SU-DHL-6 (cell line): ENCODE results near the gene TMEM52B.
"Not testable (repeated sequence)": the region's sequence is repeated elsewhere in the genome, so short reads cannot be mapped to it uniquely, and the experiment has no call there.

Experiments used
- H2AFZ ChIP-seq: fragments of 200-600 bp; sonication (generic); 2 replicates; pipeline ENCODE4 v1.6.1; 2014; ENCODE audit warnings: low read depth, mild to moderate bottlenecking, moderate library complexity, mixed read lengths, antibody characterized with exemption, low read length; ENCODE audit not compliant: severe bottlenecking
- H3F3A ChIP-seq: fragments of 200-600 bp; shearing (Covaris generic); 2 replicates; pipeline ENCODE4 v1.6.0; 2016; ENCODE audit warnings: antibody characterized with exemption, mild to moderate bottlenecking; ENCODE audit not compliant: insufficient read depth
- H3K27ac ChIP-seq: fragments of 200-600 bp; sonication (generic); 2 replicates; pipeline ENCODE4 v1.5.1; 2016; ENCODE audit warnings: low read depth, mild to moderate bottlenecking, low read length, moderate library complexity, mixed read lengths
- H3K27me3 ChIP-seq: fragments of 200-600 bp; sonication (generic), shearing (Covaris generic); 2 replicates; pipeline ENCODE4 v1.6.0; 2014; ENCODE audit warnings: mild to moderate bottlenecking, low read length
- H3K36me3 ChIP-seq: fragments of 200-600 bp; sonication (generic); 2 replicates; pipeline ENCODE4 v1.6.1; 2014; ENCODE audit warnings: mild to moderate bottlenecking, low read length, mixed read lengths
- H3K4me2 ChIP-seq: fragments of 300-600, 200-600 bp; shearing (Covaris generic), sonication (generic); 2 replicates; pipeline ENCODE4 v1.6.0; 2014; ENCODE audit warnings: low read length, low read depth, mild to moderate bottlenecking; ENCODE audit not compliant: poor library complexity, severe bottlenecking
- H3K4me3 ChIP-seq: fragments of 200-600 bp; sonication (generic); 2 replicates; pipeline ENCODE4 v1.5.1; 2014; ENCODE audit warnings: antibody characterized with exemption, low read length, mild to moderate bottlenecking, mixed read lengths; ENCODE audit not compliant: insufficient read depth, poor library complexity, severe bottlenecking
- H3K79me2 ChIP-seq: fragments of 200-600 bp; sonication (generic); 2 replicates; pipeline ENCODE4 v1.6.1; 2014; ENCODE audit warnings: mild to moderate bottlenecking, low read length, moderate library complexity; ENCODE audit not compliant: insufficient read depth
- H3K9ac ChIP-seq: fragments of 200-600 bp; sonication (generic); 2 replicates; pipeline ENCODE4 v1.7.0; 2014; ENCODE audit warnings: mild to moderate bottlenecking, low read length
- H3K9me2 ChIP-seq: fragments of 200-600 bp; sonication (generic); replicated peaks from 2 replicates; pipeline ENCODE4 v1.6.1; 2014; ENCODE audit warnings: low read length; ENCODE audit not compliant: insufficient read depth
- H3K9me3 ChIP-seq: fragments of 200-600 bp; sonication (generic); 2 replicates; pipeline ENCODE4 v1.6.1; 2014; ENCODE audit warnings: low read length, mixed read lengths; ENCODE audit not compliant: insufficient read depth
- H4K20me1 ChIP-seq: fragments of 200-600 bp; sonication (generic); 2 replicates; pipeline ENCODE4 v1.6.1; 2014; ENCODE audit warnings: low read depth, mild to moderate bottlenecking, antibody characterized with exemption, low read length, moderate library complexity, mixed read lengths
- CTCF ChIP-seq: fragments of 200-600 bp; sonication (generic); IDR thresholded peaks from one replicate; pipeline ENCODE4 v1.5.1; 2017; ENCODE audit warnings: antibody characterized with exemption, mild to moderate bottlenecking, low read length, moderate library complexity; ENCODE audit not compliant: insufficient read depth, poor library complexity, severe bottlenecking
- EZH2phosphoT487 ChIP-seq: fragments of 200-600 bp; sonication (generic), shearing (Covaris generic); conservative IDR thresholded peaks from 2 replicates; pipeline ENCODE4 v1.6.1; 2018; ENCODE audit warnings: mild to moderate bottlenecking, antibody characterized with exemption, low read length, moderate library complexity, mixed read lengths

Gene TMEM52B

GRCh38 chr12:10215436-10215835 lies 36.6 kb downstream of the TMEM52B start:
- Histone ChIP-seq H3K79me2 (no peaks in the 10 kb centered on the region), H3K27ac (no peak overlapping the region), H3K4me2 (no peak overlapping the region), H3K4me3 (no peak overlapping the region), H2AFZ (no peak overlapping the region), H3K36me3 (no peaks in the 10 kb centered on the region), H4K20me1 (no peaks in the 10 kb centered on the region), H3K9me2 (no peaks in the 10 kb centered on the region), H3K9me3 (no peaks in the 10 kb centered on the region), H3K27me3 (no peaks in the 10 kb centered on the region), H3F3A (no peaks in the 10 kb centered on the region), H3K9ac (no peak overlapping the region)
- TF ChIP-seq EZH2phosphoT487 = no peak
- TF ChIP-seq CTCF = no peak

- not testable (repeated sequence) for H3F3A ChIP-seq, H3K4me3 ChIP-seq
Observed at GRCh38 chr12:10215946-10216345, 37.1 kb downstream of the TMEM52B start.

GRCh38 chr12:10218021-10218420 lies 39.2 kb downstream of the TMEM52B start:
- Histone ChIP-seq H3K4me2 (no peak overlapping the region), H3F3A (no peaks in the 10 kb centered on the region), H3K9me3 (no peaks in the 10 kb centered on the region), H3K27ac (no peak overlapping the region), H3K36me3 (no peaks in the 10 kb centered on the region), H3K9ac (no peak overlapping the region), H3K79me2 (no peaks in the 10 kb centered on the region), H3K9me2 (no peaks in the 10 kb centered on the region), H3K27me3 (no peaks in the 10 kb centered on the region), H3K4me3 (no peak overlapping the region), H2AFZ (no peak overlapping the region), H4K20me1 (no peaks in the 10 kb centered on the region)
- no peak for TF ChIP-seq CTCF
- no peak for TF ChIP-seq EZH2phosphoT487

More at GRCh38 chr12:10215946-10216345, 37.1 kb downstream of the TMEM52B start:
- not testable (repeated sequence) for H2AFZ ChIP-seq, H3K9me3 ChIP-seq, H4K20me1 ChIP-seq, H3K36me3 ChIP-seq, H3K9me2 ChIP-seq, H3K79me2 ChIP-seq, H3K9ac ChIP-seq, H3K27ac ChIP-seq, H3K27me3 ChIP-seq, H3K4me2 ChIP-seq

GRCh38 chr12:10220398-10221077 lies 41.7 kb downstream of the TMEM52B start:
- Histone ChIP-seq H3K4me3 (no peak overlapping the region), H4K20me1 (no peaks in the 10 kb centered on the region), H3K27ac (no peak overlapping the region), H3F3A (no peaks in the 10 kb centered on the region), H3K36me3 (no peaks in the 10 kb centered on the region), H3K9ac (no peak overlapping the region), H2AFZ (no peak overlapping the region), H3K27me3 (no peaks in the 10 kb centered on the region), H3K79me2 (no peaks in the 10 kb centered on the region), H3K9me3 (no peaks in the 10 kb centered on the region), H3K9me2 (no peaks in the 10 kb centered on the region), H3K4me2 (no peak overlapping the region)
- TF ChIP-seq EZH2phosphoT487 (no peak), CTCF (no peak)
